T-cell (primary cell): ENCODE data around the gene XAGE3. TPM values are rescaled to one million over a fixed set of nuclear protein-coding genes. Genes with fewer than 3 reads are reported as not detected.
"Not testable (repeated sequence)": the region's sequence is repeated elsewhere in the genome, so short reads cannot be mapped to it uniquely, and the experiment has no call there.

Experiments
- ATAC-seq, 4 experiments: fragments of 200-7000 bp in 3 of 4; fragments of 150-1000 bp in 1 of 4; cut with Tn5 transposase; replicated peaks in 1 of 4; 1 replicate in 3 of 4; 2 replicates in 1 of 4; pipeline ENCODE4 v1.10.0; 2021; ENCODE audit warnings: moderate library complexity in 3 of 4, mild to moderate bottlenecking in 2 of 4, moderate number of reproducible peaks in 1 of 4
- CTCF ChIA-PET, 2 donors: fragments of 300-600 bp; sonication (Branson Sonifier 250); formaldehyde crosslinking; loops; one replicate each; lab custom pipeline; 2022; ENCODE audit warnings: antibody characterized with exemption in 2 of 2; lab: Charles Lee
- POLR2A ChIA-PET, 2 donors: fragments of 300-600 bp; sonication (Branson Sonifier 250); formaldehyde crosslinking; loops; one replicate each; lab custom pipeline; 2022; ENCODE audit warnings: antibody characterized with exemption in 2 of 2; lab: Charles Lee
- DNase-seq, 35 experiments: peaks; one replicate each; pipeline versions ENCODE4 v3.0.0 to v3.0.0-alpha.2; 2013 to 2023
- H3K27ac ChIP-seq: one replicate; pipeline ENCODE4 v1.5.1; 2013; ENCODE audit warnings: low read length
- H3K27me3 ChIP-seq, 2 experiments: replicated peaks in 1 of 2; 1 replicate in 1 of 2; 2 replicates in 1 of 2; pipeline versions ENCODE4 v1.6.1 to v1.7.0; 2013; ENCODE audit warnings: low read length in 1 of 2, mixed read lengths in 1 of 2; ENCODE audit not compliant: control insufficient read depth in 2 of 2, insufficient read depth in 2 of 2; ENCODE audit errors: extremely low read depth in 1 of 2
- H3K36me3 ChIP-seq, 2 donors: 1 replicate in 1 of 2; 2 replicates in 1 of 2; pipeline versions ENCODE4 v1.6.1 to v1.7.0; 2013; ENCODE audit warnings: low read length in 1 of 2; ENCODE audit not compliant: control insufficient read depth in 2 of 2, insufficient read depth in 1 of 2; ENCODE audit errors: extremely low read depth in 1 of 2
- H3K4me1 ChIP-seq, 2 experiments: 1 replicate in 1 of 2; 2 replicates in 1 of 2; pipeline versions ENCODE4 v1.6.1 to v1.7.0; 2013; ENCODE audit warnings: low read length in 2 of 2, mixed read lengths in 1 of 2; ENCODE audit not compliant: insufficient read depth in 2 of 2, control insufficient read depth in 1 of 2; ENCODE audit errors: extremely low read depth in 1 of 2
- H3K4me3 ChIP-seq, 2 donors: 1 replicate in 1 of 2; 2 replicates in 1 of 2; pipeline versions ENCODE4 v1.5.1 to v1.7.0; 2013; ENCODE audit warnings: mild to moderate bottlenecking in 2 of 2, low read length in 1 of 2, moderate library complexity in 1 of 2; ENCODE audit not compliant: control insufficient read depth in 1 of 2; ENCODE audit errors: extremely low read depth in 1 of 2
- H3K9me3 ChIP-seq: 2 replicates; pipeline ENCODE4 v1.7.0; 2013
- H3K27ac Mint-ChIP-seq, 2 donors: one replicate each; pipeline ENCODE4 v1.8.0; 2020 to 2021; ENCODE audit warnings: mild to moderate bottlenecking in 2 of 2, mixed read lengths in 2 of 2
- H3K27me3 Mint-ChIP-seq, 2 donors: one replicate each; pipeline ENCODE4 v1.8.0; 2021 to 2022; ENCODE audit warnings: mixed read lengths in 2 of 2
- H3K36me3 Mint-ChIP-seq: one replicate; pipeline ENCODE4 v1.8.0; 2021; ENCODE audit warnings: mixed read lengths
- H3K4me1 Mint-ChIP-seq, 3 donors: one replicate each; pipeline ENCODE4 v1.8.0; 2020 to 2022; ENCODE audit warnings: mixed read lengths in 3 of 3, mild to moderate bottlenecking in 1 of 3
- H3K4me3 Mint-ChIP-seq, 3 donors: one replicate each; pipeline ENCODE4 v1.8.0; 2020 to 2022; ENCODE audit warnings: mild to moderate bottlenecking in 3 of 3, mixed read lengths in 3 of 3, moderate library complexity in 3 of 3
- H3K9me3 Mint-ChIP-seq, 3 donors: one replicate each; pipeline ENCODE4 v1.8.0; 2020 to 2022; ENCODE audit warnings: mixed read lengths in 3 of 3
- WGBS: methylation state at CpG from one replicate; pipeline ENCODE4 v1.1.5; 2013; ENCODE audit warnings: missing lambda C conversion rate; ENCODE audit not compliant: insufficient coverage; 5-methylcytosine and 5-hydroxymethylcytosine counted together
- total RNA-seq, 35 experiments: library from RNA in 6 of 35; stranded (reverse) in 6 of 35; fragments of 120-200 nt in 1 of 35; gene quantifications; one replicate each; pipeline versions ENCODE4 v1.2.1 to v1.2.4 and lab custom pipeline; 2013 to 2026

XAGE3 gene, protein sequence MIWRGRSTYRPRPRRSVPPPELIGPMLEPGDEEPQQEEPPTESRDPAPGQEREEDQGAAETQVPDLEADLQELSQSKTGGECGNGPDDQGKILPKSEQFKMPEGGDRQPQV
- not detected for total RNA-seq
- total RNA-seq (2013) = not detected
- 0 to 0.07 (median 0) reads per million in 29 experiments for total RNA-seq (lab: John Stamatoyannopoulos, UW)

DNA sequence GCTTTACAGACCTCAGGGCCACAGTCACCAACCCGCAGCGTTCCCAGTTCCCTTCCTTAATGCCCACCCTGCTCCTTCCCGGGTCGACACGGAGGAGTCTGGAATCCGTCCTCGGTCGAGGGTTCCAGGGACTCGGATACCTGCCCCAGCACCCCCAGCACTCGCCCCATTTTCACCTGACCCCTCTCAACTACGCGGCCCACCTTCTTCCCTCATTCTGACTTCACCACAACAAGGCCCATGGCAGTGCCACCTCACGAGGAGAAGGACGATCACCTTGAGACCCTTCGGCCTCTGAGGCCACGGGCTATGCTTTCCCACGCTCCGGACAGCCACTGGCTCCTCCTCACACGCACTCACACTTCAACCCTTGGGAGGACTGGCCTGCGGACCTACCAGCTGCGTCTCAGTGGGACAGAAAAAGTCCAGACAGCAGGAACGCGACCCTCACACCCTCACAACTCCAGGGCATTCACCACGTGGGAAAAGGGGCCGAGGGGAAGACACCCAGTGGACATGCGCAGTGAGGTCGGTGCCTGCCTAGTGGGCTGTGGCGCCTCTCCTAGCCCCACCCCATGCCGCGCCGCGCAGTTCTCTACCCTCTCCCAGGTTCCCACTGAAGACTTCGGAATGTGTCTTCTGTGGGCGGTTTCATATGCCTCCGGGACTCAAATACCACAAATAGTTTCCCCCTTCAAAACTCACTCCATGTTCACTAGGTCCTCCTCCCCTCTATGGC, at the start of gene XAGE3:
Gene XAGE3, minus strand, starts transcription at position 474 of the 739 bp plus-strand sequence. CDS start 950 bp downstream, outside the sequence.
- H3K36me3 Mint-ChIP-seq = no peaks in the 10 kb centered on the region
- H3K9me3 Mint-ChIP-seq = no peaks in the 10 kb centered on the region
- 89% methylated on average over 12 of the region's 35 CpGs for WGBS
- ChIA-PET CTCF (no interaction called here), POLR2A (no interaction called here)
- no peak within 1 kb of the TSS for H3K4me3 Mint-ChIP-seq
- Histone ChIP-seq H3K4me3 (no peak within 1 kb of the TSS), H3K9me3 (no peaks in the 10 kb centered on the region), H3K36me3 (no peaks in the 10 kb centered on the region), H3K4me1 (no peaks in the 10 kb centered on the region), H3K27me3 (peaks cover 6 to 8% of the 10 kb centered on the region in 2 experiments), H3K27ac (no peak within 1 kb of the TSS)
- DNase-seq (no peak), ATAC-seq (no peak)
- no peaks in the 10 kb centered on the region for H3K4me1 Mint-ChIP-seq
- no peak within 1 kb of the TSS for H3K27ac Mint-ChIP-seq
- H3K27me3 Mint-ChIP-seq = peaks cover 2 to 35% of the 10 kb centered on the region in 2 donors

DNA sequence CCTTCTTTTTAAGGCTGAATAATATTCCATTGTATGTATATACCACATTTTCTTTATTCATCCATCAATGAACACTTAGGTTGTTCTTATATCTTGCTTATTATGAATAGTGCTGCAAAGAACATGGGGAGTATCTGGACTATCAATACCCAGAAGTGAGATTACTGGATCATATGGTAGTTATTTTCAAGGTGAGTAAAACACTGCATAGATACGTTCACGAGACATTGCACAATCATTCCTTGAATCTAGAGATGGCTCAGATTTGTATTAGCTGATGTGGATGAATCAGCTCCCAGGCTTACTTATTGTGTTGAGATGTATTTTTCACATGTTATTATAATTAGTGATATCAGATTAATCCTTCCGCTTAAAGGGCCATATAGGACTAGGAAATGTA, 46.8 kb upstream of the XAGE3 start:
- H3K27me3 ChIP-seq, POLR2A ChIA-PET, H3K9me3 ChIP-seq, H3K36me3 ChIP-seq, DNase-seq, H3K4me1 ChIP-seq, H3K27me3 Mint-ChIP-seq, ATAC-seq, H3K36me3 Mint-ChIP-seq, H3K27ac Mint-ChIP-seq, H3K4me3 ChIP-seq, H3K9me3 Mint-ChIP-seq, H3K27ac ChIP-seq, H3K4me1 Mint-ChIP-seq, CTCF ChIA-PET, H3K4me3 Mint-ChIP-seq: not testable (repeated sequence)
- WGBS = no CpG with 5 or more reads among the region's 3 CpGs

DNA sequence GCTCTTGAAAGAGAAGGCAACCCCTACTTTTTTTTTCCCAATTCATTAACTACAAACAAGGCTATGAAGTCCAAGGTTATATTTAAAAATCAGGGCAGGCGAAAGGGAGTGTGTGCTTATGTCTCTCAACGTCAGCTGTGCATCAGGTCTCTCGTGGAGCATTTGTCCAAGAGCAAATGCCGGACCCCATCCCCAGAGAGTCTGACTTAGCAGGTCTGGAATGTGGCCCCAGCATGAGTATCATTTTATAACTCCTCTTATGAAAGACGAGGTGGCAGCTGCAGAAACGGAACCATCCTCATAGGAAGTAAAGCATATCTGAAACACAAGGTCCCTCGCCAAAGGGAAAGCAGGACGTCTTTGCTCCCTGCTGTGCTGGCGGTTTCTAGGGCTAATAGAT, 45.8 kb upstream of the XAGE3 start:
- ATAC-seq, H3K27ac ChIP-seq, H3K27ac Mint-ChIP-seq, H3K27me3 Mint-ChIP-seq, CTCF ChIA-PET, H3K4me3 Mint-ChIP-seq, H3K36me3 ChIP-seq, H3K9me3 Mint-ChIP-seq, H3K9me3 ChIP-seq, H3K36me3 Mint-ChIP-seq, POLR2A ChIA-PET, H3K4me1 Mint-ChIP-seq, DNase-seq, H3K4me3 ChIP-seq, H3K4me1 ChIP-seq, H3K27me3 ChIP-seq: not testable (repeated sequence)
- WGBS = no CpG with 5 or more reads among the region's 9 CpGs

DNA sequence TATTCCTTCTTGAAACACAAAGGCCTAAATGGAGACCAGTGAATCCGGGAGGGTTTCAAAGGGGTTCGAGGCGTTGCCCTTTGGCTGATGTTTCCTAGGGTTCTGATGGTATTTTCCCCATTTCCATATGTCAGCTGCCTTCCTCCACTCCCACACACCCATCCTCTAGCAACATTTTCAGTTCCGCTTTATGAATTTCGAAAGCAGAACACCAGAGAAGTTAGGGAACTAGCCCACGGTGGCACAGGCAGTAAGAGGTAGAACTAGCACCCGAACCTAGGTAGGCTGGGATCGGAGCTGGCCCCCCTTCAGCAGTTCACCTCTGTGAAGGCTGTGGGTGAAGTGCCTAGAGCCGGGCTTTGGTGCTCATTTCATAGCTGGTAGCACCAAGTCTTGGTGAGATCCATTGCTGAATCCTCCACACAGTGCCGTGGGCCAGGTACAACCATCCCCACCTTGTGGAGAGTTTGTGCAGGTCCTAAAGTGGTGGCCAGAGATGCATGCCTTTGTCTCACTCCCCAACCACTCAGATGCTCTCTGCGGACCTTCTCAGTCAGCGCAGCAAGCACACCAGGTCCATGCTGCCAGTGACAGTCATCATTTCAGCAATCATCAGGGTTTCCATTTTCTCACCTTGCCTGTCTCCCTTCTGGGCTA, 41.6 kb upstream of the XAGE3 start:
- DNase-seq, H3K9me3 Mint-ChIP-seq, H3K4me3 ChIP-seq, POLR2A ChIA-PET, H3K4me1 Mint-ChIP-seq, H3K36me3 Mint-ChIP-seq, H3K27ac ChIP-seq, H3K4me1 ChIP-seq, CTCF ChIA-PET, H3K4me3 Mint-ChIP-seq, H3K9me3 ChIP-seq, H3K27ac Mint-ChIP-seq, H3K27me3 ChIP-seq, H3K27me3 Mint-ChIP-seq, H3K36me3 ChIP-seq, ATAC-seq: not testable (repeated sequence)
- no CpG with 5 or more reads among the region's 12 CpGs for WGBS

DNA sequence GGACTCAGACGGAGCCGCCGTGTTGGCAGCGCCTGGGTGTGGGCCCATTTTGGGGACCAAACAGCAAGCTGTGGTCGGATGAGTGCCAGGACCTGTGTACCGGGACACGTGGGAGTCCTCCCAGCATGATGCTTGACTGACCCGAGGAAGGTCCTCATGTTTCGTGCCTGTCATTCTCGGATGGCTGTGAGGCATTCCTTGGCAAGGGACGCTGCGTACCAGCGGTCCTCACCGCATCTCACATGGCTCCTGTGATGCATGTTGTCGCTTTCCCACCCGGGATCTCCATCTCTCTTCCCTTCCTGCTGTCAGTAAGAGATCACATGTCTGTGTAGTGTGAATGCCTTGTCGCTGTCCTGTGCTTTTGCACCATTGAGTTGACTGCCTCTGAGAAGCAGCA, 40.0 kb upstream of the XAGE3 start:
- H3K9me3 ChIP-seq, DNase-seq, ATAC-seq, CTCF ChIA-PET, H3K27me3 ChIP-seq, H3K4me3 ChIP-seq, H3K27ac Mint-ChIP-seq, H3K4me1 Mint-ChIP-seq, H3K27ac ChIP-seq, H3K36me3 ChIP-seq, POLR2A ChIA-PET, H3K4me3 Mint-ChIP-seq, H3K36me3 Mint-ChIP-seq, H3K4me1 ChIP-seq, H3K27me3 Mint-ChIP-seq, H3K9me3 Mint-ChIP-seq: not testable (repeated sequence)
- no CpG with 5 or more reads among the region's 17 CpGs for WGBS

DNA sequence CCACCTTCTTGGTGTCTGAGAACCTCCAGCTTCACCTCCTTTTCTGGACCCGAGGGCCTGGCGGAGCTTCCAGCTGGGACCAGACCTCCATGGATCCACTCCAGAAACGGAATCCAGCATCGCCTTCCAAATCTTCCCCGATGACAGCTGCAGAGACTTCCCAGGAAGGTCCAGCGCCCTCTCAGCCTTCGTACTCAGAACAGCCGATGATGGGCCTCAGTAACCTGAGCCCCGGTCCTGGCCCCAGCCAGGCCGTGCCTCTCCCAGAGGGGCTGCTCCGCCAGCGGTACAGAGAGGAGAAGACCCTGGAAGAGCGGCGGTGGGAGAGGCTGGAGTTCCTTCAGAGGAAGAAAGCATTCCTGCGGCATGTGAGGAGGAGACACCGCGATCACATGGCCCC, 39.3 kb upstream of the XAGE3 start:
- H3K4me3 Mint-ChIP-seq, H3K27me3 Mint-ChIP-seq, H3K27me3 ChIP-seq, ATAC-seq, H3K36me3 Mint-ChIP-seq, CTCF ChIA-PET, H3K4me3 ChIP-seq, H3K9me3 ChIP-seq, H3K36me3 ChIP-seq, H3K27ac ChIP-seq, H3K4me1 ChIP-seq, H3K27ac Mint-ChIP-seq, H3K9me3 Mint-ChIP-seq, POLR2A ChIA-PET, H3K4me1 Mint-ChIP-seq, DNase-seq: not testable (repeated sequence)
- no CpG with 5 or more reads among the region's 17 CpGs for WGBS
